Measurements from ENCODE around the gene EIF5AL1.
"Not testable (repeated sequence)": the region's sequence is repeated elsewhere in the genome, so short reads cannot be mapped to it uniquely, and the experiment has no call there.

The EIF5AL1 gene

DNA sequence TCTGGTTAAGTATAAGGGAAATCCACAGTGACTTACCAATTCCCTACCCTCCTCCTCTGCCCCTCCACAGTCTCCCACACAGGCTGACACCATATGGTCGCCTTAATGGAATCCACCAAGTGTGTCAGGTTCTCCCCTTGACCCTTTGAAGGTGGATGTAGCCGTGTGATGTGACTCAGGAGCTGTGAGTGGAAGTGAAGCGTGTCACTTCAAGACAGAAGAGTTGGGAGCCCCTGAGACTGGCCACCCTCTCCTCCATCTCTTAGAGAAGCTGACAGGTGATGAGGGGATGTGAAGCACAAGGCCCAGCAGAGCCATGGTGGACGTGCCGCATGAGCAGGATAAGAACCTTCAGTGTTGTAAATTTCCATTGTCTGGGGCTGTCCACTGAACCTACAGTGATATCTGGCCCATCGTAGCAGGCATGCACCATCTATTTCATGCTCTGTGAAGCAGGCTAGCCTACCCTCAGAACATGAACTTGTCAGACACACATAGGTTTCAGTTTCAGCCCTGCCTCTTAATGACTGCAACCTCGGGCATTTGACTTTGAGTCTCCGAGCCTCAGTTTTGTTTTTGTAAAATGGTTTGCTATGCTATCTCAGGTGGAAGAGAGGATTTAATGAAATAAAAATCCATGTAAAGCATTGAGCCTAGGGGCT lies 12.8 kb downstream of the EIF5AL1 start:
- not testable (repeated sequence) for H3K27me3 ChIP-seq (ENCODE audit: control insufficient read depth in 5 of 5, insufficient read depth in 4 of 5, low read length in 5 of 5); H3K9me3 ChIP-seq (ENCODE audit: control insufficient read depth in 5 of 5, low read length in 5 of 5); H3K9ac ChIP-seq (ENCODE audit: low read length in 5 of 5)

DNA sequence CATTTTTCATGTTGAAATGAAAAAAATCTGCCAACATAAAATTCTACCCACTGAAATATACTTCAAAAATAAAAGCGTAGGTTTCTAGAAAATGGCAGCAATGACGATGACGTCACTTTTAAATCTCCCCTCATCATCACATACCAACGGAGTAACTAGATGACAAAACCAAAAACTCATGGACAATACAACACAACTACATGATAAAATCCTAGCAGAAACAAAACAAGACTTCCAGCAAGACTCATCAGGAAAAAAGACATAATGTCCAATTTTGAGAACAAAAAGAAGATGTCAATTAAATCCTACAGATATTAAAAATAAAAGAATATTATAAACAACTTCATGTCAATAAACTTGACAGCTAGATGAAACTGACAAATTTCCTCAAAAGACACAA lies 15.9 kb downstream of the EIF5AL1 start:
- H3K4me1 ChIP-seq (ENCODE audit: control insufficient read depth in 5 of 5, insufficient read depth in 5 of 5, low read length in 5 of 5); H3K9ac ChIP-seq (ENCODE audit: low read length in 5 of 5); H3K27me3 ChIP-seq (ENCODE audit: control insufficient read depth in 5 of 5, insufficient read depth in 4 of 5, low read length in 5 of 5); H3K4me3 ChIP-seq (ENCODE audit: low read depth in 1 of 5, low read length in 5 of 5); H3K27ac ChIP-seq (ENCODE audit: low read depth, low read length); H3K9me3 ChIP-seq (ENCODE audit: control insufficient read depth in 5 of 5, low read length in 5 of 5); H3K36me3 ChIP-seq (ENCODE audit: control insufficient read depth in 5 of 5, insufficient read depth in 5 of 5, low read length in 5 of 5): not testable (repeated sequence)

More for the DNA sequence above, 12.8 kb downstream of the EIF5AL1 start:
- H3K36me3 ChIP-seq (ENCODE audit: control insufficient read depth in 5 of 5, insufficient read depth in 5 of 5, low read length in 5 of 5); H3K4me3 ChIP-seq (ENCODE audit: low read depth in 1 of 5, low read length in 5 of 5); H3K27ac ChIP-seq (ENCODE audit: low read depth, low read length); H3K4me1 ChIP-seq (ENCODE audit: control insufficient read depth in 5 of 5, insufficient read depth in 5 of 5, low read length in 5 of 5): not testable (repeated sequence)

DNA sequence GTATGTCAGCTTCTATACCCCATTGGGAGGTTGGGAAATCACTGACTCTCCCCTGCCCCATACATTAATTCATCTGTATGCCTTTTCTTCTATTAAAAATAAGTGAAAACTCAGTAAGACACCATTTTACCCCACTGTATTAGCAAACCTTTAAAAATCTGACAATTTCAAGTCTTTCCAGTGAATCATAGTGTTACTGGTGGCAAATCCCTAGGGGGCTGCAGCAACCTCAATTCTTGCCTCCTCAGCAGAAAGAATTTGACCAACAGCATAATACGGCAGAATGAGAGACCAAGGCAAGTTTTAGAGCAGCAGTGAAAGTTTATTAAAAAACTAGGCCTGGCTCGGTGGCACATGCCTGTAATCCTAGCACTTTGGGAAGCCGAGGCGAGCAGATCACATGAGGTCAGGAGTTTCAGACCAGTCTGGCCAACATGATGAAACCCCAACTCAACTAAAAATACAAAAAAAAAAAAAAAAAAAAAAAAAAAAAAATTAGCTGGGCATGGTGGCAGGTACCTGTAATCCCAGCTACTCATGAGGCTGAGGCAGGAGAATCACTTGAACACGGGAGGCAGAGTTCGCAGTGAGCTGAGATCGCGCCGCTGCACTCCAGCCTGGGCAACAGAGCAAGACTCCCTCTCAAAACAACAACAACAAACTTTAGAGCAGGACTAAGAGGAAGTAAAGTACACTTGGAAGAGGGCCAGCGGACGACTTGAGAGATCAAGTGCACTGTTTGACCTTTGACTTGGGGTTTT lies 21.0 kb downstream of the EIF5AL1 start:
- not testable (repeated sequence) for H3K4me3 ChIP-seq (ENCODE audit: low read depth in 1 of 5, low read length in 5 of 5); H3K36me3 ChIP-seq (ENCODE audit: control insufficient read depth in 5 of 5, insufficient read depth in 5 of 5, low read length in 5 of 5); H3K27ac ChIP-seq (ENCODE audit: low read depth, low read length); H3K4me1 ChIP-seq (ENCODE audit: control insufficient read depth in 5 of 5, insufficient read depth in 5 of 5, low read length in 5 of 5); H3K27me3 ChIP-seq (ENCODE audit: control insufficient read depth in 5 of 5, insufficient read depth in 4 of 5, low read length in 5 of 5); H3K9ac ChIP-seq (ENCODE audit: low read length in 5 of 5); H3K9me3 ChIP-seq (ENCODE audit: control insufficient read depth in 5 of 5, low read length in 5 of 5)

DNA sequence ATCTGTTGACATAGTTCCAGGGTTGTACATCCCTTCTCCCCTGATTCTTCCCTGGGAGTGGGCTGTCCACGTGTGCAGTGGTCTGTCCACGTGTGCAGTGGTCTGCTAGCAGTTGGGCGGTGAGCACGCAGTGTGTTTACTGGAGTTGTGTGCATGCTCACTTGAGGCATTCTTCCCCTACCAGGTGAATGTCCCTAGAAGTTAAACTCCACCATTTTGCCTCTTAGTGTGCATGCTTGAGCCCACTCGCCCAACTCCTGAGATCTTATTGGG lies 21.5 kb downstream of the EIF5AL1 start:
- H3K9me3 ChIP-seq (ENCODE audit: control insufficient read depth in 5 of 5, low read length in 5 of 5); H3K36me3 ChIP-seq (ENCODE audit: control insufficient read depth in 5 of 5, insufficient read depth in 5 of 5, low read length in 5 of 5); H3K4me1 ChIP-seq (ENCODE audit: control insufficient read depth in 5 of 5, insufficient read depth in 5 of 5, low read length in 5 of 5); H3K27me3 ChIP-seq (ENCODE audit: control insufficient read depth in 5 of 5, insufficient read depth in 4 of 5, low read length in 5 of 5); H3K9ac ChIP-seq (ENCODE audit: low read length in 5 of 5); H3K27ac ChIP-seq (ENCODE audit: low read depth, low read length); H3K4me3 ChIP-seq (ENCODE audit: low read depth in 1 of 5, low read length in 5 of 5): not testable (repeated sequence)

DNA sequence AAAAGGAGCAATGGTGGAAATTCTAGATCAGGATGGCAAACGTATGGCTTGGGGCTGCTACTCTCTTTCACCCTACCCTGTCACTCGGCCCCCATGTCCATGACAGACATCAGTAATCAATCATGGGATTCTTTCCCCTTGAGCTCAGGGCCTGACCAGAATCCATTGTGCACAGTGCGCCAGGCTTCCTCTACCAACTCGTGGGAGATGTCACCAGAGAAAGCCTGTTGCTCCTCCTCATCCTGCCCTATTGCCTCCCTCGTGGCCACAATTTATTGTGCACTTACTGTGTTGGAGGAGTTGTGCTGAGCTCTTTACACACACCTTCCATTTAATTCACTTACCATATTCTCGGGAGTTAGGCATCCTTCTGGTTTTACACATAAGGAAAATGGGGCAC lies 26.0 kb downstream of the EIF5AL1 start:
- not testable (repeated sequence) for H3K4me1 ChIP-seq (ENCODE audit: control insufficient read depth in 5 of 5, insufficient read depth in 5 of 5, low read length in 5 of 5); H3K9ac ChIP-seq (ENCODE audit: low read length in 5 of 5); H3K4me3 ChIP-seq (ENCODE audit: low read depth in 1 of 5, low read length in 5 of 5); H3K27ac ChIP-seq (ENCODE audit: low read depth, low read length); H3K27me3 ChIP-seq (ENCODE audit: control insufficient read depth in 5 of 5, insufficient read depth in 4 of 5, low read length in 5 of 5); H3K36me3 ChIP-seq (ENCODE audit: control insufficient read depth in 5 of 5, insufficient read depth in 5 of 5, low read length in 5 of 5); H3K9me3 ChIP-seq (ENCODE audit: control insufficient read depth in 5 of 5, low read length in 5 of 5)

DNA sequence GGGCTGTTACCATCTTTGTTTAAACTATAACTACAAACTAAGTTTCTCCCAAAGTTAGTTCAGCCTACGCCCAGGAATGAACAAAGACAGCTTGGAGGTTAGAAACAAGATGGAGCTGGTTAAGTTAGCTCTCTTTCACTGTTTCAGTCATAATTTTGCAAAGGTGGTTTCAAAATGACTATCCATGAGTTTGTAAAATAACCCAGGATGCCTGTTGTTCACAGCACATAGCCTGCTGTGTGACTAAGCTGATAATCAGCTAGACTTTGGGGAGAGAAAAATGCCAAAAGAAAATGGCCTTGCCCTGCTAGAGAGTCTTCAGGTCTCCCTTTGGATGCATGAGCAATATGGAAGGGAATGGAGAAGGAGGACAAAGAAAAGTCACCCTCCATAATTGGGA lies 28.6 kb downstream of the EIF5AL1 start:
- not testable (repeated sequence) for H3K4me3 ChIP-seq (ENCODE audit: low read depth in 1 of 5, low read length in 5 of 5); H3K4me1 ChIP-seq (ENCODE audit: control insufficient read depth in 5 of 5, insufficient read depth in 5 of 5, low read length in 5 of 5); H3K27me3 ChIP-seq (ENCODE audit: control insufficient read depth in 5 of 5, insufficient read depth in 4 of 5, low read length in 5 of 5); H3K9me3 ChIP-seq (ENCODE audit: control insufficient read depth in 5 of 5, low read length in 5 of 5); H3K9ac ChIP-seq (ENCODE audit: low read length in 5 of 5); H3K27ac ChIP-seq (ENCODE audit: low read depth, low read length); H3K36me3 ChIP-seq (ENCODE audit: control insufficient read depth in 5 of 5, insufficient read depth in 5 of 5, low read length in 5 of 5)

DNA sequence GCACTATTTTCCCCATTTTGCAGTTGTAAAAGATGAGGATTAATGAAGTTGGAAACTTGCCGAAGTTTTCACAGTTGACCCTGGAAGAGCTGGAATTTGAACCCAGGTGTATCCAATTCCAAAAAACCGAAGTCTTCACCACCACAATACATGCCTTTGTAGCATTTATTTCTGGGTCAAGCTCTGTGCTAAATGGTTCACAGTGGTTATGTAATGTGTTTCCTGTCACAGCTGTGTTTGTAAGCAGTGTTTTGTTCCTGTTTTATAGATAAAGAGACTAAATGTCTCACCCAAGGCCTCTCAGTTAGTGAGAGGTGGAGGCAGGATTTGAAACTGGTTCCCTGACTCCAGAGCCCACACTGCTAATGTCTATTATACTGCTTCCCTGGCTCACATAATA lies 30.3 kb downstream of the EIF5AL1 start:
- H3K9ac ChIP-seq (ENCODE audit: low read length in 5 of 5): no peak overlapping the region
- H3K4me1 ChIP-seq (ENCODE audit: control insufficient read depth in 5 of 5, insufficient read depth in 5 of 5, low read length in 5 of 5): no peaks in the 10 kb centered on the region
- H3K27me3 ChIP-seq (ENCODE audit: control insufficient read depth in 5 of 5, insufficient read depth in 4 of 5, low read length in 5 of 5): no peaks in the 10 kb centered on the region
- H3K36me3 ChIP-seq (ENCODE audit: control insufficient read depth in 5 of 5, insufficient read depth in 5 of 5, low read length in 5 of 5): no peaks in the 10 kb centered on the region
- H3K27ac ChIP-seq (ENCODE audit: low read depth, low read length): no peak overlapping the region
- no peaks in the 10 kb centered on the region for H3K9me3 ChIP-seq (ENCODE audit: control insufficient read depth in 5 of 5, low read length in 5 of 5)
- no peak overlapping the region for H3K4me3 ChIP-seq (ENCODE audit: low read depth in 1 of 5, low read length in 5 of 5)

DNA sequence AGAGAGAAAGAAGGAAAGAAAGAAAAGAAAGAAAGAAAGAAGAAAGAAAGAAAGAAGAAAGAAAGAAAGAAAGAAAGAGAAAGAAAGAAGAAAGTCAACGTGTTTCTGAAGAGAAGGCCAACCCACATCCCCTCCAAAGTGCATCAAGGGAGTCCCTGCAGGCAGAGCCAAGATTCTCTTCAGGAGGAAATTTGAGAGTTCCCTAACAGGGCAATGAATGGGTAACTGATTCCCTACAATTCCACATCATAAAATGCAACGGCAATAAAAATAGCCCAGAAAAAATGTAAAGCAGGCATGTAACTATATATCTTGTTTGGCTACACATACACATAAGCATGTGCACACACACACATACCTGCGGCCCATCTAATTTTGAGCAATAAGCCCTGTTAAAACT lies 32.1 kb downstream of the EIF5AL1 start:
- not testable (repeated sequence) for H3K9me3 ChIP-seq (ENCODE audit: control insufficient read depth in 5 of 5, low read length in 5 of 5); H3K4me3 ChIP-seq (ENCODE audit: low read depth in 1 of 5, low read length in 5 of 5); H3K4me1 ChIP-seq (ENCODE audit: control insufficient read depth in 5 of 5, insufficient read depth in 5 of 5, low read length in 5 of 5); H3K36me3 ChIP-seq (ENCODE audit: control insufficient read depth in 5 of 5, insufficient read depth in 5 of 5, low read length in 5 of 5); H3K9ac ChIP-seq (ENCODE audit: low read length in 5 of 5); H3K27me3 ChIP-seq (ENCODE audit: control insufficient read depth in 5 of 5, insufficient read depth in 4 of 5, low read length in 5 of 5); H3K27ac ChIP-seq (ENCODE audit: low read depth, low read length)

DNA sequence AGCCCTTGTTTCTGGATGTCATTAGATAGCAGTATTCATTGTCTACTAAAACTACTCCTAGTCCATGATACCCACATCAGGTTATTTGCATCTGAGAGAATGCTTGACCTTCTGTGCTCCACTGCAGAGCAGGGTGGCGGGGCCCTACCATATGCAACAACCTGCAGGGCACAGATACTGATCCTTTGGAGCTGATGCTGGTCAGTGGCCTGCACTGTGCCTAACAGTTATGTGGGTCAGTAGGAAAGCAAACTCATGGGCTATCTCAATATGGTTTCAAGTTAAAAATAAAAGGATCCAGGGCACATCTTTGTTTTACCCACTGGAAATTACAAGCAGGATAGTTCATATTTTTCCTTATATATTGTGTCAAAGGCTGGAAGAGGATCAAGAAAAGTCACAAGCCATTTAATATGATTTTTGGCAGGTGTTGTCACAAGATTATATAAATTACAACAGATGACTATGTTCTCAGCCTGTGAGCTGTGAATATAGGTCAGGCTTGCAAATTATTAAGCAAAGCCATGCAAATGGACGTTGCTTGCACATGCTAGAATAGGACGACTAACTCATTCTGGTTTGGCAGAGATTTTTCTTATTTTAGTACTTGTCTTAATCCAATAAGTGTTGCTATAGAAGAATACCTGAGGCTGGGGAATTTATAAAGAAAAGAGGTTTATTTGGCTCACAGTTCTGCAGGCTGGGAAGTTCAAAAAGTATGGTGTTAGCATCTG lies 32.8 kb downstream of the EIF5AL1 start:
- not testable (repeated sequence) for H3K27ac ChIP-seq (ENCODE audit: low read depth, low read length); H3K9ac ChIP-seq (ENCODE audit: low read length in 5 of 5); H3K36me3 ChIP-seq (ENCODE audit: control insufficient read depth in 5 of 5, insufficient read depth in 5 of 5, low read length in 5 of 5); H3K27me3 ChIP-seq (ENCODE audit: control insufficient read depth in 5 of 5, insufficient read depth in 4 of 5, low read length in 5 of 5); H3K4me3 ChIP-seq (ENCODE audit: low read depth in 1 of 5, low read length in 5 of 5); H3K9me3 ChIP-seq (ENCODE audit: control insufficient read depth in 5 of 5, low read length in 5 of 5); H3K4me1 ChIP-seq (ENCODE audit: control insufficient read depth in 5 of 5, insufficient read depth in 5 of 5, low read length in 5 of 5)

DNA sequence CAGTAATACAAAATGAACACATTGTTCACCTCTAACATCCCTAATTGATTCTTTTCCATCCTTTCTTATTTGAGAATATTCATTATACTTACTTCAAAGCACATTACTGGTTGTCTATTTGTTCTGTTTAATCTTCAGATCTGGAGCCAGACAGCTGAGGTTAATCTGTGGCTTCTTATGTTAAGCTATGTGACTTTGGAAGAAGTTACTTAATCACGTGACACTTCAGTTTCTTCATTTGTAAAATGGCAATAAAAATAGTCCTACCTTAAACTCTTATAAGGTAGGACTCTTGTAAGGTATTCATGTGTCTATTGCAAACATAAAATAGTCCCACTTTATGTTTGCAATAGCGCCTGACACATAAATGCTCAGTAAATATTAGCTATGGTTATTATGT lies 34.8 kb downstream of the EIF5AL1 start:
- not testable (repeated sequence) for H3K9ac ChIP-seq (ENCODE audit: low read length in 5 of 5); H3K36me3 ChIP-seq (ENCODE audit: control insufficient read depth in 5 of 5, insufficient read depth in 5 of 5, low read length in 5 of 5); H3K4me3 ChIP-seq (ENCODE audit: low read depth in 1 of 5, low read length in 5 of 5); H3K4me1 ChIP-seq (ENCODE audit: control insufficient read depth in 5 of 5, insufficient read depth in 5 of 5, low read length in 5 of 5); H3K27me3 ChIP-seq (ENCODE audit: control insufficient read depth in 5 of 5, insufficient read depth in 4 of 5, low read length in 5 of 5); H3K27ac ChIP-seq (ENCODE audit: low read depth, low read length); H3K9me3 ChIP-seq (ENCODE audit: control insufficient read depth in 5 of 5, low read length in 5 of 5)
